ENCODE data around the gene IFIT1B. TPM values are rescaled to one million over a fixed set of nuclear protein-coding genes. Genes with fewer than 3 reads are reported as not detected.
"Not testable (repeated sequence)": the region's sequence is repeated elsewhere in the genome, so short reads cannot be mapped to it uniquely, and the experiment has no call there.

The IFIT1B gene, protein sequence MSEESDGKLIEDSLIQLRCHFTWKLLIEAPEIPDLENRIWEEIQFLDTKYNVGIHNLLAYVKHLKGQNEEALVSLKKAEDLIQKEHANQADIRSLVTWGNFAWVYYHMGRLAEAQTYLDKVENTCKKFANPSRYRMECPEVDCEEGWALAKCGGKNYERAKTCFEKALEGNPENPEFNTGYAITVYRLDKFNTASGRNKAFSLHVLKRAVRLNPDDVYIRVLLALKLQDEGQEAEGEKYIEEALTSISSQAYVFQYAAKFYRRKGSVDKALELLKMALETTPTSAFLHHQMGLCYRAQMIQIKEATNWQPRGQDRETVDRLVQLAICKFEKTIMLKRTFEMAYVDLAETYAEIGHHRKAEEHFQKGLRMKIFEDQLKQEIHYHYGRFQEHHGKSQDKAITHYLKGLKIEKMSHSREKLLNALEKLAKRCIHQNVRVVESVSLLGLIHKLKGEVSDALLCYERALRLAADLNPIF
- not detected for total RNA-seq

DNA sequence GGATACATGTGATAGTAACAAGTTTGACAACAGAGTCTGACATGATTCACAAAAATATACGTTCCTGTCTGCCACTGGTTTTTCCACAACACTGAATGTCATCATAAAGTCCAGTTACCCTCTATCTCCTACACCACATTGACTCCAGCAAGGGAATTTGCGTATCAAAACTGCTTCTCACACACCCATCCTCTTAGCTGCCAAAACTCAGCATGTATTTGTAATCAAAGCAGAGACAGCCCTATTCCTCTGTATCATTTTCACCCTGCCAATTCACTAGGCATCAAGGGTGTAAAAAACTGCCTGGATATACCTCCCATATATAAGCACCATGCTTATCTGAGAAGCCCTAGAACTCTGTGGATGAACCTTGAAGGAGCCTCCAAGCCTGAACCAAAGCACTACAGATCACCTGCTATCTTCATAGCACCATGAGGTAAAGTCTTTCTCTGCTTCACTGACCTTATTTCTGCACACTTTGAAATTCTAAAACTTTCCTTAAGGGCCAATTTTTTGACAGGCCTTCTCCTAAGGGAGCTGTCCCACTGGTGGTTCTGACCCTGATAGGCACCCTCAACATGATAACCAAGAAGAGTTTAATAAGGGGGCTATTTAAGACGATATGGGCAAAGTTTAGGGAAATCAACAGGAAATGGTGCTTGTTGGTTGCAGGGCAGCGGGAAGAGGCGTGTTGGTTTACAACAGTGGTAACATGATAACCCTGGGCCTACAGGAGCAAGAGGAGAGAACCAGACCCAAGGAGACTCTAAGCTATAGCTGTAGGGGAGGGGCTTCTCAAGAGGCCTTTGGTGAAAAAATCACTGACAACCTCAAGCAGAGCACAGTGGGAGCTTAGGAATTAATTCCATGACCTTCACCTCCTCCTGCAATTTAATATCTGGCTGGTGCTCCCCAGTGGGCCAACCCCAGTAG lies at the start of gene IFIT1B:
Gene IFIT1B, plus strand, starts transcription at position 352 of the 933 bp plus-strand sequence. Its CDS starts 80 bp downstream, at position 432.
- CTCF ChIA-PET = interaction anchor here (0.6 to 0.8 kb wide), 3 partner anchors 19 to 160 kb away, joined by 3 read pairs; no protein-coding TSS in a partner anchor
- no peaks in the 10 kb centered on the region for H3K36me3 Mint-ChIP-seq (ENCODE audit: low read depth)
- no peak for DNase-seq
- H3K4me1 Mint-ChIP-seq (ENCODE audit: low read depth) = peaks cover 2% of the 10 kb centered on the region
- intact Hi-C loops (cut with micrococcal nuclease) = no loop called here
- H3K9me3 Mint-ChIP-seq = no peaks in the 10 kb centered on the region
- no peak within 1 kb of the TSS for H3K27ac Mint-ChIP-seq
- no peaks in the 10 kb centered on the region for H3K27me3 Mint-ChIP-seq (ENCODE audit: low read depth)
- no peak within 1 kb of the TSS for H3K4me3 Mint-ChIP-seq

DNA sequence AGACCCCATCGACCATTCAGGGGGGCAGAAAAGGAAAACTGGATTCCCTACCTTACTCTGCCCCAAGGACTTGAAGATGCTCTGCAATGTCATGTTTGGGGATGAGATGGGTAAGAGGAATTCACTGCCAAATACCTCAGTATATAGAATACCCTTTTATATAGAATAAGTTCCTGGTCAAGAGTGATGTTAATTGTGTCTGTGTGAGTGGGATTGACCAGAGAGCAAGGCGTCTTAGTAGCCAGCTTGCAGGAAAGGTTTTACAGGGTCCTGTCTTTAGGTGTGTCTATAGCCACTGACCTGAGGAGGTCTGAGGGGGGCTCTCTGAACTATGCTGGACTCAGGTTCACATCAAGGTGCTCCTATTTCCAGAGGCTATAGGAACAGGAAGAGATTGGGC lies 48.7 kb upstream of the IFIT1B start:
- CTCF ChIA-PET = no interaction called here
- H3K27ac Mint-ChIP-seq = no peak overlapping the region
- H3K4me1 Mint-ChIP-seq (ENCODE audit: low read depth) = peaks cover 51% of the 10 kb centered on the region
- H3K36me3 Mint-ChIP-seq (ENCODE audit: low read depth) = no peaks in the 10 kb centered on the region
- intact Hi-C loops (cut with micrococcal nuclease) = no loop called here
- peaks cover 2% of the 10 kb centered on the region for H3K27me3 Mint-ChIP-seq (ENCODE audit: low read depth)
- DNase-seq = no peak
- H3K9me3 Mint-ChIP-seq = no peaks in the 10 kb centered on the region
- H3K4me3 Mint-ChIP-seq = no peak overlapping the region

DNA sequence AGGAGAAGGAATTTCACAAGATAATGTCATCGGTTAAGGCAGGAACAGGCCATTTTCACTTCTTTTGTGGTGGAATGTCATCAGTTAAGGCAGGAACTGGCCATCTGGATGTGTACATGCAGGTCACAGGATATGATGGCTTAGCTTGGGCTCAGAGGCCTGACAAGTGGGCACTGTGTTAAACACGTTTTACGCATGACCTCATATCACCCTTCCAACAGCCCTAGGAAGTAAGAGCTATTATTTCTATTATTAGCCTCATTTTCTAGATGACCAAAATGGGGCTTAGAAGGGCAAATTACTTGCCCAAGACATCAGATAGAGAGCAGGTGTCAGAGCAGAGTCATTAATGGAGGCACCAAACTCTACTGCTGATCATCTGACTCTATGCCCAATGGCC lies 47.8 kb upstream of the IFIT1B start:
- H3K36me3 Mint-ChIP-seq (ENCODE audit: low read depth); DNase-seq; H3K27me3 Mint-ChIP-seq (ENCODE audit: low read depth); H3K27ac Mint-ChIP-seq; CTCF ChIA-PET; H3K4me3 Mint-ChIP-seq; intact Hi-C loops (cut with micrococcal nuclease); H3K9me3 Mint-ChIP-seq: not testable (repeated sequence)
- H3K4me1 Mint-ChIP-seq (ENCODE audit: low read depth) = peaks cover 54% of the 10 kb centered on the region

DNA sequence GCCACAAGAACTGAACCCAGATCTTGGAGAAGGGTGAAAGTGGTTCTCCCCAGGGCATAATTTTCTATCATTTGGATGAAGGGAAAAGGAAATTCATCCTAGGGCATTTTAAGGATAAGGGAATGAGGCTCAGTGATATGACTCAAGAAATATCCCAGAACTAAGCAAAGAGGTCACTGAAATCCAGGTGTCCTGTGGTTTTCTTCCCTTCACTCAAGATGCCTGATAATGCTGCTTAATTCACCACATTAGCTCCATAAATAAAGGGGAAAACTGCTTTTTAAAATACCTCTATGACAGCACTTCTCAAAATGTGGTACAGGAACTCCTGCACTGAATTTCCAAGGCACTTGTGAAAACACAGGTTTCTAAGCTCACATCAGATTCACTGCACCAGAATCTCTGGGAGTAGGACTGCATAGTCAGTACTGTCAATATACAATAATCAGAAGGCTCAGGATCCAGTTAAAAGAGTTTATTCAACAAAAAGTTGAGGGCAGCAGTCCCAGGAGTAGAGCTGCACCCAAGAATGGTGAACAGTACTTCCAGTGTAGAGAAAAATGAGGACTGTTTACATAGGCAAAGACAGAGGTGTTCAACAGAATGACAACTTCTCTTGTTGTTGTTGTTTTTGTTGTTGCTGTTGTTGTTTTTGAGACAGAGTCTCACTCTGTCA lies 47.2 kb upstream of the IFIT1B start:
- no peak for DNase-seq
- Mint-ChIP-seq H3K9me3 (no peaks in the 10 kb centered on the region), H3K4me3 (no peak overlapping the region), H3K4me1 (ENCODE audit: low read depth) (peaks cover 61% of the 10 kb centered on the region), H3K27ac (no peak overlapping the region), H3K36me3 (ENCODE audit: low read depth) (no peaks in the 10 kb centered on the region), H3K27me3 (ENCODE audit: low read depth) (peaks cover 8% of the 10 kb centered on the region)
- CTCF ChIA-PET = no interaction called here
- intact Hi-C loops (cut with micrococcal nuclease) = no loop called here

DNA sequence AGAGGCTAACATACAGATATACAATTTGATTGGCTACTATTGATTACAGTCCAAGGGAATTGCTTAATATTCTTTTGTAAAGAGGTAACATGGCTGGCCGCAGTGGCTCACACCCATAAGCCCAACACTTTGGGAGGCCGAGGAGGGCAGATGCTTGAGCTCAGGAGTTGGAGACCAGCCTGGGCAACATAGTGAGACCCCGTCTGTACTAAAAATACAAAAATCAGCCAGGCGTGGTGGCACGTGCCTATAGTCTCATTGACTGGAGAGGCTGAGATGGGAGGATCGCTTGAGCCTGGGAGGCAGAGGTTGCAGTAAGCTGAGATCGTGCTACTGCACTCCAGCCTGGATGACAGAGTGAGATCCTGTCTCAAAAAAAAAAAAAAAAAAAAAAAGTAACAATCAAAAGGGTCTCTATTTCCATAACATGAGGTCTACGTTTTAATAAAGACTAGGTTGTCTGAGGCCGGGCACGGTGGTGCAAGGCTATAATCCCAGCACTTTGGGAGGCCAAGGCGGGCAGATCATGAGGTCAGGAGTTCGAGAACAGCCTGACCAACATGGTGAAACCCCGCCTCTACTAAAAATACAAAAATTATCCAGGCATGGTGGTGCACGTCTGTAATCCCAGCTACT lies 46.3 kb upstream of the IFIT1B start:
- H3K9me3 Mint-ChIP-seq; H3K27me3 Mint-ChIP-seq (ENCODE audit: low read depth); DNase-seq; H3K36me3 Mint-ChIP-seq (ENCODE audit: low read depth): not testable (repeated sequence)
- CTCF ChIA-PET = interaction anchor here (1.0 kb wide), 1 partner anchor 18 kb away, joined by 3 read pairs; no protein-coding TSS in a partner anchor
- peaks cover 67% of the 10 kb centered on the region for H3K4me1 Mint-ChIP-seq (ENCODE audit: low read depth)
- H3K4me3 Mint-ChIP-seq = peak overlapping the region; percentile 51
- peak overlapping the region; percentile 41 for H3K27ac Mint-ChIP-seq
- intact Hi-C loops (cut with micrococcal nuclease) = loop anchor here (1.0 kb wide), 3 partner anchors 36 to 328 kb away; no protein-coding TSS in a partner anchor

DNA sequence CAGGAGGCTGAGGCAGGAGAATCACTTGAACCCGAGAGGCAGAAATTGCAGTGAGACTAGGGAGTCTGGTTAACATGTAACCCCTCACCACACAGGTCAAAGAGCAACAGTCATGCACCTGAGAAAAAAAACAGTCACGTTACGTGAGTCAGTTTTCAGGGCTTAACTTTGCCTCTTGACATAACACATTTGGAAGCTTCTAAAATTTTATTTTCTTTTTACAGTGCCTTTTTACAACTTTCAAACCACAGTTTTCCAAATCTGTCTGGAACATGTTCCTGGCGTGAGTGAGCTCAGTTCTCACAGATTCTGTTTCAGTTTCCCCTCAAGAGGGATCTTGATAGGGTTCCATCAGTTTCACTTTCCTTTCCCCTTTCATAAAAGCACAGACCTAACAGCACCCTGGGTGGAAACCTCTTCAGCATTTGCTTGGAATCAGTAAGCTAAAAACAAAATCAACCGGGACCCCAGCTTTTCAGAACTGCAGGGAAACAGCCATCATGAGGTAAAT lies 45.7 kb upstream of the IFIT1B start:
- Mint-ChIP-seq H3K4me3 (peak overlapping the region; percentile 51), H3K36me3 (ENCODE audit: low read depth) (no peaks in the 10 kb centered on the region), H3K27me3 (ENCODE audit: low read depth) (peaks cover 8% of the 10 kb centered on the region), H3K9me3 (no peaks in the 10 kb centered on the region), H3K4me1 (ENCODE audit: low read depth) (peaks cover 71% of the 10 kb centered on the region), H3K27ac (peak overlapping the region; percentile 41)
- DNase-seq = peak; percentile 49
- CTCF ChIA-PET = interaction anchor here (0.8 to 1.0 kb wide), 2 partner anchors 18 to 82 kb away, joined by 3 read pairs; partner anchors contain the start of gene IFIT5
- intact Hi-C loops (cut with micrococcal nuclease) = loop anchor here (1.0 kb wide), 3 partner anchors 37 to 329 kb away; no protein-coding TSS in a partner anchor

DNA sequence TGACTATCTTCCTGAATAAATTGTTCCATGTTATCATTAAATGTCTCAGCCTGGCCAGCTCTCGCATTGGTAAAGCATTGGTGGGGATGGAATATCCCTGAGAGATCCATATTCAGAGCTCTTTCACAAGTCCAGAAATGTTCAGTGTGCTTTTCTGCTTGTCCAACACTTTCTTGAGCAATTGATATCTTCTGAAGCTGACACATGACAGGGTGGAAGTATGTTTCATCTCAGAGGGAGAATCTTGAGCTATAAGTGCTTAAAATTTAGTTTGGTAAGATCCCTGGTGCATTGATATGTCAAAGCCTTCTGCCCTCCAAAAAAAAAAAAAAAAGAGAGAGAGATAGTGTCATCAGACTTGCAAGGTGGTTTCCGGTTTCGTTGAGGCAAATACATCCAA lies 42.6 kb upstream of the IFIT1B start:
- Mint-ChIP-seq H3K9me3 (no peaks in the 10 kb centered on the region), H3K27ac (no peak overlapping the region), H3K27me3 (ENCODE audit: low read depth) (peaks cover 8% of the 10 kb centered on the region), H3K4me3 (no peak overlapping the region), H3K4me1 (ENCODE audit: low read depth) (peaks cover 61% of the 10 kb centered on the region), H3K36me3 (ENCODE audit: low read depth) (peaks cover 2% of the 10 kb centered on the region)
- DNase-seq = no peak
- intact Hi-C loops (cut with micrococcal nuclease) = no loop called here
- CTCF ChIA-PET = interaction anchor here (0.7 kb wide), 1 partner anchor 68 kb away, joined by 3 read pairs; no protein-coding TSS in a partner anchor

DNA sequence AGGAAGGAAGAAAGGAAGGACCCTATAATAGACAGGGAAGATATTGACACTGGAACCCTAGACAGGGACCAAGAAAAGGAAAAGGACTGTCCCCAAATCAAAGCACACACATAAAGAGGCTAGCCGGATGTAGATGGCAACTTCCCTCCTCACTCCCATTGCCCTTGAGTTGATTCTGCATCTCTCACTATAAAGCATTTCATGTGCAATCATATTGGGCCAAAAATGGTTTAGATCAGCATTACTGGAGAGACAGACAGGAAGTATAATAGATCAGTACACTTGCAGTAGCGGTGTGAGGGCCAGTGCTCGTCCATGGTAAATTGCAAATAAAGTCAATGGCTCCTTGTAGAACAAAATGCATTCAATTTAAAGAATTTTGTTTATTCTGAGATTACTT lies 41.6 kb upstream of the IFIT1B start:
- intact Hi-C loops (cut with micrococcal nuclease) = no loop called here
- no peak overlapping the region for H3K4me3 Mint-ChIP-seq
- no peaks in the 10 kb centered on the region for H3K9me3 Mint-ChIP-seq
- H3K36me3 Mint-ChIP-seq (ENCODE audit: low read depth) = peaks cover 2% of the 10 kb centered on the region
- CTCF ChIA-PET = interaction anchor here (1.1 kb wide), 1 partner anchor 82 kb away, joined by 3 read pairs; no protein-coding TSS in a partner anchor
- H3K27me3 Mint-ChIP-seq (ENCODE audit: low read depth) = peaks cover 8% of the 10 kb centered on the region
- no peak for DNase-seq
- H3K27ac Mint-ChIP-seq = no peak overlapping the region
- peaks cover 55% of the 10 kb centered on the region for H3K4me1 Mint-ChIP-seq (ENCODE audit: low read depth)

DNA sequence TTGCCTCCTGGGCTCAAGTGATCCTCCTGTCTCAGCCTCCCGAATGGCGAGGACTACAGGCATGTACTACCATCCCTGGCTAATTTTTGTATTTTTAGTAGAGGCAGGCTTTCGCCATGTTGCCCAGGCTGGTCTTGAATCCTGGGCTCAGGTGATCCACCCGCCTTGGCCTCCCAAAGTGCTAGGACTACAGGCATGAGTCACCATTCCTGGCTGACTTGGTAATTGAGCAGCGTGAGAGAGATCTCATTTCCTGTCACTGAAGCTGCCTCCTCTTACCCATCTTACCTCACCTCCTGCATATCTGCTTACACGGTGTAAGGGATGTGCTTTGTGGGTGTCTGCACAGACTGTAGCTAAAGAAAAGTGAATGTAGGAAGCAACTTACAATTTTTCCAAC lies 40.4 kb upstream of the IFIT1B start:
- Mint-ChIP-seq H3K36me3 (ENCODE audit: low read depth) (peaks cover 2% of the 10 kb centered on the region), H3K9me3 (no peaks in the 10 kb centered on the region), H3K27ac (no peak overlapping the region), H3K4me3 (peak overlapping the region; percentile 10), H3K27me3 (ENCODE audit: low read depth) (peaks cover 8% of the 10 kb centered on the region), H3K4me1 (ENCODE audit: low read depth) (peaks cover 43% of the 10 kb centered on the region)
- intact Hi-C loops (cut with micrococcal nuclease) = no loop called here
- peak; percentile 76 for DNase-seq
- CTCF ChIA-PET = interaction anchor here (0.8 to 3.3 kb wide), 5 partner anchors 14 to 81 kb away, joined by 3 to 12 read pairs (median 3); partner anchors contain the start of gene IFIT1

DNA sequence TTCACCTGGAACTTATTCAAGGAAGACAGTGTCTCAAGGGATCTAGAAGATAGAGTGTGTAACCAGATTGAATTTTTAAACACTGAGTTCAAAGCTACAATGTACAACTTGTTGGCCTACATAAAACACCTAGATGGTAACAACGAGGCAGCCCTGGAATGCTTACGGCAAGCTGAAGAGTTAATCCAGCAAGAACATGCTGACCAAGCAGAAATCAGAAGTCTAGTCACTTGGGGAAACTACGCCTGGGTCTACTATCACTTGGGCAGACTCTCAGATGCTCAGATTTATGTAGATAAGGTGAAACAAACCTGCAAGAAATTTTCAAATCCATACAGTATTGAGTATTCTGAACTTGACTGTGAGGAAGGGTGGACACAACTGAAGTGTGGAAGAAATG lies 39.1 kb upstream of the IFIT1B start:
- H3K9me3 Mint-ChIP-seq = no peaks in the 10 kb centered on the region
- H3K27ac Mint-ChIP-seq = no peak overlapping the region
- no peak for DNase-seq
- peaks cover 6% of the 10 kb centered on the region for H3K27me3 Mint-ChIP-seq (ENCODE audit: low read depth)
- no peak overlapping the region for H3K4me3 Mint-ChIP-seq
- H3K4me1 Mint-ChIP-seq (ENCODE audit: low read depth) = peaks cover 31% of the 10 kb centered on the region
- intact Hi-C loops (cut with micrococcal nuclease) = no loop called here
- peaks cover 2% of the 10 kb centered on the region for H3K36me3 Mint-ChIP-seq (ENCODE audit: low read depth)
- CTCF ChIA-PET = interaction anchor here (1.1 to 3.3 kb wide), 3 partner anchors 25 to 54 kb away, joined by 3 to 12 read pairs (median 3); partner anchors contain the start of gene IFIT1

DNA sequence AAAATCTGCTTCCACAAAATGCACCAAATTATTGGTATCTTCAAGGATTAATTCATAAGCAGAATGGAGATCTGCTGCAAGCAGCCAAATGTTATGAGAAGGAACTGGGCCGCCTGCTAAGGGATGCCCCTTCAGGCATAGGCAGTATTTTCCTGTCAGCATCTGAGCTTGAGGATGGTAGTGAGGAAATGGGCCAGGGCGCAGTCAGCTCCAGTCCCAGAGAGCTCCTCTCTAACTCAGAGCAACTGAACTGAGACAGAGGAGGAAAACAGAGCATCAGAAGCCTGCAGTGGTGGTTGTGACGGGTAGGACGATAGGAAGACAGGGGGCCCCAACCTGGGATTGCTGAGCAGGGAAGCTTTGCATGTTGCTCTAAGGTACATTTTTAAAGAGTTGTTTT lies 38.0 kb upstream of the IFIT1B start:
- intact Hi-C loops (cut with micrococcal nuclease) = no loop called here
- CTCF ChIA-PET = interaction anchor here (0.7 to 3.3 kb wide), 3 partner anchors 13 to 260 kb away, joined by 3 to 12 read pairs (median 3); no protein-coding TSS in a partner anchor
- H3K27me3 Mint-ChIP-seq (ENCODE audit: low read depth) = peaks cover 6% of the 10 kb centered on the region
- H3K36me3 Mint-ChIP-seq (ENCODE audit: low read depth) = peaks cover 2% of the 10 kb centered on the region
- no peak overlapping the region for H3K27ac Mint-ChIP-seq
- no peaks in the 10 kb centered on the region for H3K9me3 Mint-ChIP-seq
- DNase-seq = no peak
- H3K4me3 Mint-ChIP-seq = no peak overlapping the region
- peaks cover 25% of the 10 kb centered on the region for H3K4me1 Mint-ChIP-seq (ENCODE audit: low read depth)

All from activated naive CD4-positive, alpha-beta T cell treated with anti-CD3 and anti-CD28 coated beads for 36 hours (primary cell).